GM12873 (cell line): Measurements from ENCODE around the gene UST.

ENCODE experiments used
- CTCF ChIP-seq: IDR thresholded peaks from 2 replicates; pipeline ENCODE4 v1.5.1; 2012; ENCODE audit warnings: low read depth, mild to moderate bottlenecking, moderate library complexity, low read length, control low read depth; ENCODE audit not compliant: insufficient read depth; ENCODE audit errors: missing control alignments

The UST gene

GRCh38 chr6:149060985-149061760 lies 314.3 kb downstream of the UST start:
- TF ChIP-seq CTCF: no peak

GRCh38 chr6:149061930-149062329 lies 315.1 kb downstream of the UST start:
- TF ChIP-seq CTCF: no peak

GRCh38 chr6:149062653-149063348 lies 316.0 kb downstream of the UST start:
- no peak for TF ChIP-seq CTCF

GRCh38 chr6:149063468-149063867 lies 316.6 kb downstream of the UST start:
- no peak for TF ChIP-seq CTCF

GRCh38 chr6:149064001-149064659 lies 317.3 kb downstream of the UST start:
- no peak for TF ChIP-seq CTCF

- TF ChIP-seq CTCF: no peak
These were observed 317.8 kb downstream of the UST start for GRCh38 chr6:149064660-149065015.

GRCh38 chr6:149065121-149065520 lies 318.3 kb downstream of the UST start:
- TF ChIP-seq CTCF: no peak
